H1 (cell line): Measurements from ENCODE around the gene TMEM225B. TPM values are rescaled to one million over a fixed set of nuclear protein-coding genes. Genes with fewer than 3 reads are reported as not detected.

ENCODE experiments used
- CTCF ChIA-PET: fragments of 300-600 bp; sonication (Branson Sonifier 250); formaldehyde crosslinking; loops from one replicate; lab custom pipeline; 2021; ENCODE audit not compliant: partially characterized antibody; lab: Charles Lee
- POLR2A ChIA-PET: fragments of 300-600 bp; sonication (Branson Sonifier 250); formaldehyde crosslinking; loops from one replicate; lab custom pipeline; 2021; ENCODE audit warnings: inconsistent platforms; ENCODE audit not compliant: partially characterized antibody; lab: Charles Lee
- DNase-seq, 2 experiments: peaks; one replicate each; pipeline versions ENCODE4 v3.0.0 to v3.0.0-alpha.2; 2010 to 2022; ENCODE audit warnings: low spot score in 2 of 2, low read depth in 1 of 2, mixed read lengths in 1 of 2
- FAIRE-seq: peaks from 2 replicates; lab custom pipeline; 2011; peaks lifted over from hg19 to GRCh38; lab: Jason Lieb, UNC
- H2AFZ ChIP-seq: 2 replicates; pipeline ENCODE4 v1.8.1; 2012; ENCODE audit warnings: low read length, inconsistent platforms
- H2AK5ac ChIP-seq: 2 replicates; pipeline ENCODE4 v1.6.1; 2013; ENCODE audit warnings: low read depth, low read length
- H2BK120ac ChIP-seq: replicated peaks from 2 replicates; pipeline ENCODE3; 2013; ENCODE audit warnings: low read depth, low read length, inconsistent platforms
- H2BK12ac ChIP-seq: 2 replicates; pipeline ENCODE4 v1.6.1; 2013; ENCODE audit warnings: low read depth, low read length
- H2BK15ac ChIP-seq: 2 replicates; pipeline ENCODE4 v1.6.1; 2013; ENCODE audit warnings: low read length
- H2BK20ac ChIP-seq: 2 replicates; pipeline ENCODE4 v1.6.1; 2013; ENCODE audit warnings: low read length
- H2BK5ac ChIP-seq: 2 replicates; pipeline ENCODE4 v1.6.1; 2013; ENCODE audit warnings: low read depth, low read length
- H3K14ac ChIP-seq: 2 replicates; pipeline ENCODE4 v1.6.1; 2013; ENCODE audit warnings: inconsistent platforms; ENCODE audit not compliant: insufficient read length
- H3K18ac ChIP-seq: 2 replicates; pipeline ENCODE4 v1.6.1; 2013; ENCODE audit warnings: low read length; ENCODE audit errors: extremely low read depth
- H3K23ac ChIP-seq: 2 replicates; pipeline ENCODE4 v1.6.1; 2013; ENCODE audit warnings: inconsistent platforms; ENCODE audit not compliant: insufficient read length
- H3K23me2 ChIP-seq: 2 replicates; pipeline ENCODE4 v1.6.1; 2013; ENCODE audit warnings: low read depth, low read length
- H3K27ac ChIP-seq: 2 replicates; pipeline ENCODE4 v1.6.1; 2011; ENCODE audit warnings: low read depth, low read length, inconsistent platforms
- H3K27me3 ChIP-seq, 4 experiments: replicated peaks in 1 of 4; 1 replicate in 1 of 4; 2 replicates in 3 of 4; pipeline versions ENCODE4 v1.6.1 to v1.8.1; 2011 to 2013; ENCODE audit warnings: low read length in 3 of 4, mild to moderate bottlenecking in 3 of 4, inconsistent platforms in 2 of 4, mixed read lengths in 2 of 4, moderate library complexity in 1 of 4; ENCODE audit not compliant: control insufficient read depth in 3 of 4, insufficient read depth in 3 of 4; ENCODE audit errors: extremely low read depth in 1 of 4
- H3K36me3 ChIP-seq, 4 experiments: 2 replicates each; pipeline versions ENCODE4 v1.6.1 to v1.8.1; 2011 to 2013; ENCODE audit warnings: mild to moderate bottlenecking in 4 of 4, low read length in 3 of 4, moderate library complexity in 2 of 4, control low read depth in 1 of 4, inconsistent platforms in 1 of 4; ENCODE audit not compliant: insufficient read depth in 4 of 4, control insufficient read depth in 2 of 4
- H3K4ac ChIP-seq: replicated peaks from 2 replicates; pipeline ENCODE3; 2013; ENCODE audit warnings: low read length, low read depth, mixed read lengths, inconsistent platforms; ENCODE audit not compliant: insufficient read length
- H3K4me1 ChIP-seq, 4 experiments: replicated peaks in 1 of 4; 1 replicate in 1 of 4; 2 replicates in 3 of 4; pipeline versions ENCODE4 v1.6.1 to v1.8.1; 2011 to 2013; ENCODE audit warnings: low read length in 3 of 4, inconsistent platforms in 2 of 4, mixed read lengths in 1 of 4; ENCODE audit not compliant: insufficient read depth in 4 of 4, control insufficient read depth in 3 of 4
- H3K4me2 ChIP-seq, 2 experiments: 2 replicates each; pipeline versions ENCODE4 v1.6.1 to v1.8.1; 2011 to 2013; ENCODE audit warnings: low read depth in 2 of 2, low read length in 2 of 2, control low read depth in 1 of 2, inconsistent platforms in 1 of 2, mild to moderate bottlenecking in 1 of 2; ENCODE audit not compliant: insufficient read depth in 1 of 2
- H3K4me3 ChIP-seq, 4 experiments: fragments of 200-600, 300-600 bp in 1 of 4; sonication (generic), shearing (Covaris generic), sonication (Bioruptor Twin) in 1 of 4; 2 replicates each; pipeline versions ENCODE4 v1.5.1 to v1.8.1; 2011 to 2016; ENCODE audit warnings: low read length in 4 of 4, low read depth in 3 of 4, control low read depth in 2 of 4, inconsistent platforms in 2 of 4, mild to moderate bottlenecking in 2 of 4, mixed read lengths in 1 of 4, moderate library complexity in 1 of 4; ENCODE audit not compliant: insufficient read depth in 2 of 4; ENCODE audit errors: extremely low read depth in 1 of 4
- H3K56ac ChIP-seq: replicated peaks from 2 replicates; pipeline ENCODE3; 2013; ENCODE audit warnings: low read depth, mild to moderate bottlenecking, mixed read lengths, low read length, inconsistent platforms; ENCODE audit not compliant: insufficient read length
- H3K79me1 ChIP-seq: 2 replicates; pipeline ENCODE4 v1.6.1; 2013; ENCODE audit warnings: low read depth, low read length, control low read depth
- H3K79me2 ChIP-seq, 2 experiments: 2 replicates each; pipeline versions ENCODE4 v1.6.1 to v1.8.1; 2012 to 2013; ENCODE audit warnings: low read length in 2 of 2, mild to moderate bottlenecking in 2 of 2, inconsistent platforms in 1 of 2; ENCODE audit not compliant: insufficient read depth in 2 of 2, control insufficient read depth in 1 of 2
- H3K9ac ChIP-seq, 4 experiments: replicated peaks in 1 of 4; 1 replicate in 1 of 4; 2 replicates in 3 of 4; pipeline versions ENCODE4 v1.6.1 to v1.8.1; 2011 to 2013; ENCODE audit warnings: low read depth in 3 of 4, low read length in 3 of 4, control low read depth in 2 of 4, mild to moderate bottlenecking in 2 of 4, moderate library complexity in 2 of 4, inconsistent platforms in 1 of 4; ENCODE audit errors: extremely low read depth in 1 of 4
- H3K9me3 ChIP-seq, 2 experiments: 2 replicates each; pipeline versions ENCODE4 v1.6.1 to v1.8.1; 2012 to 2013; ENCODE audit warnings: mild to moderate bottlenecking in 2 of 2, moderate library complexity in 2 of 2, control low read depth in 1 of 2, inconsistent platforms in 1 of 2, low read depth in 1 of 2, low read length in 1 of 2, mixed read lengths in 1 of 2; ENCODE audit not compliant: insufficient read depth in 2 of 2
- H4K20me1 ChIP-seq, 2 experiments: replicated peaks in 1 of 2; 2 replicates each; pipeline versions ENCODE3 to v1.8.1; 2011 to 2013; ENCODE audit warnings: inconsistent platforms in 2 of 2, low read length in 2 of 2, mild to moderate bottlenecking in 1 of 2; ENCODE audit not compliant: insufficient read depth in 2 of 2, control insufficient read depth in 1 of 2
- H4K5ac ChIP-seq: 2 replicates; pipeline ENCODE4 v1.6.1; 2013; ENCODE audit warnings: low read length, low read depth, mixed read lengths, inconsistent platforms; ENCODE audit not compliant: insufficient read length
- H4K8ac ChIP-seq: 2 replicates; pipeline ENCODE4 v1.8.0; 2013; ENCODE audit warnings: mild to moderate bottlenecking, moderate library complexity, low read length, inconsistent platforms; ENCODE audit not compliant: insufficient read depth; ENCODE audit errors: extremely low read depth
- H4K91ac ChIP-seq: replicated peaks from 2 replicates; pipeline ENCODE3; 2013; ENCODE audit warnings: low read length, mixed read lengths, inconsistent platforms; ENCODE audit not compliant: insufficient read length
- ATF3 ChIP-seq: IDR thresholded peaks from 2 replicates; pipeline ENCODE4 v1.6.1; 2011; ENCODE audit warnings: low read depth, mild to moderate bottlenecking, low read length; ENCODE audit not compliant: insufficient read depth
- FOSL1 ChIP-seq: IDR thresholded peaks from 2 replicates; pipeline ENCODE4 v1.6.1; 2011; ENCODE audit warnings: mild to moderate bottlenecking, low read depth, low read length, moderate library complexity; ENCODE audit not compliant: insufficient read depth
- HDAC6 ChIP-seq: IDR thresholded peaks from one replicate; pipeline ENCODE4 v1.7.1; 2012; ENCODE audit warnings: low read depth, mild to moderate bottlenecking, inconsistent platforms, low read length, moderate library complexity
- KDM1A ChIP-seq: fragments of 200-600, 300-600 bp; sonication (generic); IDR thresholded peaks from 2 replicates; pipeline ENCODE4 v1.7.1; 2016; ENCODE audit warnings: mild to moderate bottlenecking, low read length, borderline replicate concordance
- POLR2A ChIP-seq, 2 experiments: IDR thresholded peaks; 1 replicate in 1 of 2; 2 replicates in 1 of 2; pipeline ENCODE4 v1.6.1; 2011; ENCODE audit warnings: low read depth in 2 of 2, low read length in 2 of 2, mild to moderate bottlenecking in 2 of 2; ENCODE audit errors: control extremely low read depth in 1 of 2
- POLR2AphosphoS5 ChIP-seq: IDR thresholded peaks from 2 replicates; pipeline ENCODE4 v1.6.1; 2011; ENCODE audit warnings: low read depth, low read length
- POU5F1 ChIP-seq: IDR thresholded peaks from 2 replicates; pipeline ENCODE4 v1.6.1; 2011; ENCODE audit warnings: low read depth, mild to moderate bottlenecking, low read length, moderate library complexity
- RBBP5 ChIP-seq: IDR thresholded peaks from 2 replicates; pipeline ENCODE4 v1.7.1; 2012; ENCODE audit warnings: low read depth, mild to moderate bottlenecking, inconsistent platforms, low read length, moderate library complexity, borderline replicate concordance
- SIX5 ChIP-seq: IDR thresholded peaks from 2 replicates; pipeline ENCODE4 v1.6.1; 2011; ENCODE audit warnings: mild to moderate bottlenecking, low read depth, low read length
- SP4 ChIP-seq: IDR thresholded peaks from 2 replicates; pipeline ENCODE4 v1.6.1; 2012; ENCODE audit warnings: low read length, inconsistent platforms
- TBP ChIP-seq: IDR thresholded peaks from 2 replicates; pipeline ENCODE4 v1.6.1; 2011; ENCODE audit warnings: low read depth, low read length, improper control_type of control experiment
- WGBS, 2 experiments: shearing (Covaris generic) in 1 of 2; methylation state at CpG; one replicate each; pipeline versions ENCODE4 v1.1.6 to v1.1.7; 2013 to 2015; ENCODE audit warnings: low lambda C conversion rate in 2 of 2, mixed read lengths in 2 of 2, inconsistent platforms in 1 of 2, low coverage in 1 of 2, missing lambda C conversion rate in 1 of 2; ENCODE audit not compliant: insufficient replicate concordance in 2 of 2, insufficient coverage in 1 of 2, insufficient read length in 1 of 2; ENCODE audit errors: extremely low coverage in 1 of 2, missing lambda C conversion rate in 1 of 2; 5-methylcytosine and 5-hydroxymethylcytosine counted together
- polyA plus RNA-seq, 7 experiments: library from polyadenylated mRNA; depleted of rRNA in 3 of 7; stranded (reverse) in 5 of 7; unstranded in 2 of 7; fragments of >200 nt in 5 of 7; fragments of 200-250 nt in 2 of 7; gene quantifications; 1 replicate in 5 of 7; 2 replicates in 1 of 7; 4 replicates in 1 of 7; pipeline versions ENCODE4 v1.2.1 to v1.2.3, GENCODE V29; 2011 to 2013; ENCODE audit warnings: missing spikeins in 2 of 7, mixed read lengths in 2 of 7
- total RNA-seq: library from RNA; stranded (reverse); fragmentation: NEBNext Ultra II Directional; extraction: Animal tissue kit (Norgen Biotek cat#: 25700); gene quantifications from 2 replicates; pipeline ENCODE4 v1.2.1, GENCODE V29; 2021

TMEM225B gene
- total and polyA plus RNA-seq, 2 of the 8 experiments (the other 6 are each of a cell fraction or from before 2014, with no cell fraction given) = 0.68 TPM; not detected in 1

GRCh38 chr7:99616359-99617191 is 18.5 kb downstream of the TMEM225B start, which contains the start of gene ZSCAN25:
Gene ZSCAN25, plus strand, starts transcription at chr7:99616946. Its CDS starts 2,661 bp downstream, at chr7:99619607.
- peak within 1 kb of the TSS; percentile 99 for H4K8ac ChIP-seq
- peak within 1 kb of the TSS; percentile 98; the same call in 1 of the 2 replicates for H2BK15ac ChIP-seq
- H3K79me1 ChIP-seq = peaks cover 8% of the 10 kb centered on the region
- peak within 1 kb of the TSS; percentile 83 for H2BK120ac ChIP-seq
- peak within 1 kb of the TSS; percentile 91 for H3K56ac ChIP-seq
- no peak within 1 kb of the TSS for H2BK20ac ChIP-seq
- peak within 1 kb of the TSS; percentile 54 to 98 for H3K4me2 ChIP-seq
- WGBS, 2 experiments = 2% methylated on average over 60 of the region's 60 CpGs; no CpG with 5 or more reads in 1 of the 2 experiments
- H3K18ac ChIP-seq = peak within 1 kb of the TSS; percentile 96
- H2BK12ac ChIP-seq = peak within 1 kb of the TSS; percentile 73; the same call in 1 of the 2 replicates
- ChIA-PET CTCF (interaction anchor here (0.6 to 4.1 kb wide), 17 partner anchors 10 to 388 kb away, joined by 3 to 28 read pairs (median 4); partner anchors contain the start of genes TMEM225B and ZNF655), POLR2A (interaction anchor here (0.6 to 2.8 kb wide), 32 partner anchors 10 to 589 kb away, joined by 3 to 17 read pairs (median 4); partner anchors contain the start of genes FAM200A, TMEM225B, ZKSCAN1 and ZNF394)
- peaks cover 8 to 32% (median 24%) of the 10 kb centered on the region in 4 experiments for H3K36me3 ChIP-seq
- H3K4me1 ChIP-seq = no peaks in the 10 kb centered on the region; a peak in 2 of 7 replicates
- peaks cover 0 to 4% of the 10 kb centered on the region in 2 experiments for H4K20me1 ChIP-seq
- no peak within 1 kb of the TSS for H3K14ac ChIP-seq
- peak within 1 kb of the TSS; percentile 92 for H2BK5ac ChIP-seq
- H2AK5ac ChIP-seq = no peak within 1 kb of the TSS
- H3K27me3 ChIP-seq = no peaks in the 10 kb centered on the region
- peak within 1 kb of the TSS; percentile 94 for H4K91ac ChIP-seq
- FAIRE-seq = peak; percentile 91
- peaks cover 7% of the 10 kb centered on the region for H3K23me2 ChIP-seq
- H3K9me3 ChIP-seq = no peaks in the 10 kb centered on the region
- peak within 1 kb of the TSS; percentile 88 to 96 (median 94) for H3K4me3 ChIP-seq
- peak; percentile 88 to 94 for DNase-seq
- peak within 1 kb of the TSS; percentile 100 for H2AFZ ChIP-seq
- peaks cover 0 to 12% of the 10 kb centered on the region in 2 experiments; a peak in 1 of 4 replicates for H3K79me2 ChIP-seq
- peak within 1 kb of the TSS; percentile 92 for H3K4ac ChIP-seq
- peak within 1 kb of the TSS; percentile 88 to 99 (median 98) for H3K9ac ChIP-seq
- peak within 1 kb of the TSS; percentile 96 for H3K27ac ChIP-seq
- no peak within 1 kb of the TSS for H3K23ac ChIP-seq
- peak within 1 kb of the TSS; percentile 82 for H4K5ac ChIP-seq
- TF ChIP-seq KDM1A (0 out of 2 replicates have a peak, but pooled peaks have one; percentile 47), POLR2AphosphoS5 (peak; percentile 90), TBP (peak; percentile 92), POLR2A (IDR thresholded peaks at IDR 0.05; ENCODE audit: control extremely low read depth in 1 of 2, low read depth in 2 of 2, low read length in 2 of 2) (peak; percentile 75 to 96), POU5F1 (no peak), HDAC6 (no peak), FOSL1 (no peak), ATF3 (no peak), SP4 (peak; percentile 48; the same call in 1 of the 2 replicates), RBBP5 (peak; percentile 82; the same call in 1 of the 2 replicates), SIX5 (peak; percentile 10; the same call in 1 of the 2 replicates)
